Neural progenitor cell (in vitro differentiated cells): ENCODE measurements around the gene MON1A. TPM values are rescaled to one million over a fixed set of nuclear protein-coding genes. Genes with fewer than 3 reads are reported as not detected.
A peak's percentile ranks its signal among the peaks of the same experiment; 100 is the strongest.
"Not testable (repeated sequence)": the region's sequence is repeated elsewhere in the genome, so short reads cannot be mapped to it uniquely, and the experiment has no call there.

Experiments used
- DNase-seq: peaks from one replicate; pipeline ENCODE4 v3.0.0-alpha.2; 2016; ENCODE audit warnings: low spot score
- H2AFZ ChIP-seq: fragments of 200-600 bp; sonication (generic); replicated peaks from 2 replicates; pipeline ENCODE4 v1.6.1; 2016; ENCODE audit warnings: antibody characterized with exemption
- H3F3A ChIP-seq: fragments of 200-600 bp; sonication (generic); 2 replicates; pipeline ENCODE4 v1.6.1; 2016; ENCODE audit warnings: antibody characterized with exemption, low read depth
- H3K27ac ChIP-seq: fragments of 200-600 bp; sonication (generic); 2 replicates; pipeline ENCODE4 v1.5.1; 2016; ENCODE audit warnings: mild to moderate bottlenecking
- H3K27me3 ChIP-seq: fragments of 200-600 bp; sonication (generic); 2 replicates; pipeline ENCODE4 v1.6.1; 2016; ENCODE audit warnings: mild to moderate bottlenecking, moderate library complexity
- H3K36me3 ChIP-seq: fragments of 200-600 bp; sonication (generic); 2 replicates; pipeline ENCODE4 v1.5.1; 2016
- H3K4me1 ChIP-seq: fragments of 200-600 bp; sonication (generic); 2 replicates; pipeline ENCODE4 v1.6.1; 2016; ENCODE audit warnings: mixed run types
- H3K4me2 ChIP-seq: fragments of 200-600 bp; sonication (generic); 2 replicates; pipeline ENCODE4 v1.6.1; 2016
- H3K4me3 ChIP-seq: fragments of 200-600 bp; sonication (generic); 2 replicates; pipeline ENCODE4 v1.5.1; 2016
- H3K79me2 ChIP-seq: fragments of 200-600 bp; sonication (generic); 2 replicates; pipeline ENCODE4 v1.6.1; 2016; ENCODE audit warnings: low read depth
- H3K9ac ChIP-seq: fragments of 200-600 bp; sonication (generic); 2 replicates; pipeline ENCODE4 v1.6.1; 2016
- H3K9me3 ChIP-seq: fragments of 200-600 bp; sonication (generic); 2 replicates; pipeline ENCODE4 v1.5.1; 2016; ENCODE audit warnings: low read depth
- H4K20me1 ChIP-seq: fragments of 200-600 bp; sonication (generic); 2 replicates; pipeline ENCODE4 v1.6.1; 2016; ENCODE audit warnings: low read depth
- H3K27ac Mint-ChIP-seq: 3 replicates; pipeline ENCODE4 v1.8.0; 2021; ENCODE audit warnings: mixed read lengths
- H3K27me3 Mint-ChIP-seq: 2 replicates; pipeline ENCODE4 v1.8.0; 2022; ENCODE audit warnings: low read depth, mild to moderate bottlenecking, inconsistent platforms, moderate library complexity, mixed read lengths; ENCODE audit not compliant: insufficient read depth
- H3K36me3 Mint-ChIP-seq: 3 replicates; pipeline ENCODE4 v1.8.0; 2021; ENCODE audit warnings: mixed read lengths
- H3K4me1 Mint-ChIP-seq: 3 replicates; pipeline ENCODE4 v1.8.0; 2021; ENCODE audit warnings: mixed read lengths
- H3K4me3 Mint-ChIP-seq: 3 replicates; pipeline ENCODE4 v1.8.0; 2021; ENCODE audit warnings: mild to moderate bottlenecking, moderate library complexity, mixed read lengths
- H3K9me3 Mint-ChIP-seq: 3 replicates; pipeline ENCODE4 v1.8.0; 2020; ENCODE audit warnings: mixed read lengths
- EZH2 ChIP-seq: fragments of 200-600 bp; sonication (generic); IDR thresholded peaks from 2 replicates; pipeline ENCODE4 v1.6.1; 2017; ENCODE audit warnings: antibody characterized with exemption, mild to moderate bottlenecking, moderate library complexity
- EZH2phosphoT487 ChIP-seq: fragments of 200-600 bp; sonication (generic); IDR thresholded peaks from 2 replicates; pipeline ENCODE4 v1.6.1; 2017; ENCODE audit warnings: antibody characterized with exemption
- total RNA-seq: library from RNA; depleted of rRNA; stranded (reverse); fragments of >200 nt; gene quantifications from 2 replicates; pipeline ENCODE4 v1.2.3, GENCODE V29; 2015; ENCODE audit warnings: low replicate concordance
- TF ChIP-seq, protein P1 (sequence below): fragments of 200-600 bp; sonication (generic); IDR thresholded peaks from 2 replicates; pipeline ENCODE4 v1.5.1; 2017; ENCODE audit warnings: antibody characterized with exemption, mild to moderate bottlenecking

Gene MON1A
- total RNA-seq, 1 donor from 2014 or later = 1.9 TPM

DNA sequence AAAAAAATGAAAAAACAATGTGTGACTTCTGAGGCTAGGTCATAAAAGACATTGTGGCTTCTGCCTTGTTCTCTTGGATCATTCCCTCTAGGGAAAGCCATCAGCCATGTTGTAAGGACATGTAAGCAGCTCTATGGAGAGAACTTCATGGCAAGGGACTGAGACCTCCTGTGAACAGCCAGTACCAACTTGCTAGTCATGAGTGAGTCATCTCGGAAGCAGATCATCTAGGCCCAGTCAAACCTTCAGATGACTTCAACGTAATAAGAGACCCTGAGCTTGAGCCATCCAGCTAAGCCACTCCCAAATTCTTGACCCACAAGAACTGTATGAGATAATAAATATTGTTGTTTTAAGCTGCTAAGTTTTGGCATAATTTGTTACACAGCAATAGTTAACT, 4.9 kb downstream of the MON1A start:
- Mint-ChIP-seq H3K27me3 (no peaks in the 10 kb centered on the region), H3K4me3 (no peak overlapping the region), H3K27ac (no peak overlapping the region), H3K9me3 (no peaks in the 10 kb centered on the region), H3K36me3 (peaks cover 2% of the 10 kb centered on the region), H3K4me1 (peaks cover 5% of the 10 kb centered on the region)
- Histone ChIP-seq H3K36me3 (no peaks in the 10 kb centered on the region), H3K4me2 (no peak overlapping the region), H3K4me1 (no peaks in the 10 kb centered on the region), H3K9me3 (no peaks in the 10 kb centered on the region), H3K27me3 (no peaks in the 10 kb centered on the region), H2AFZ (no peak overlapping the region), H3K4me3 (no peak overlapping the region), H4K20me1 (no peaks in the 10 kb centered on the region), H3K9ac (no peak overlapping the region), H3K27ac (no peak overlapping the region), H3F3A (peaks cover 6% of the 10 kb centered on the region), H3K79me2 (no peaks in the 10 kb centered on the region)
- TF ChIP-seq EZH2phosphoT487 = no peak
- TF ChIP-seq, protein P1, sequence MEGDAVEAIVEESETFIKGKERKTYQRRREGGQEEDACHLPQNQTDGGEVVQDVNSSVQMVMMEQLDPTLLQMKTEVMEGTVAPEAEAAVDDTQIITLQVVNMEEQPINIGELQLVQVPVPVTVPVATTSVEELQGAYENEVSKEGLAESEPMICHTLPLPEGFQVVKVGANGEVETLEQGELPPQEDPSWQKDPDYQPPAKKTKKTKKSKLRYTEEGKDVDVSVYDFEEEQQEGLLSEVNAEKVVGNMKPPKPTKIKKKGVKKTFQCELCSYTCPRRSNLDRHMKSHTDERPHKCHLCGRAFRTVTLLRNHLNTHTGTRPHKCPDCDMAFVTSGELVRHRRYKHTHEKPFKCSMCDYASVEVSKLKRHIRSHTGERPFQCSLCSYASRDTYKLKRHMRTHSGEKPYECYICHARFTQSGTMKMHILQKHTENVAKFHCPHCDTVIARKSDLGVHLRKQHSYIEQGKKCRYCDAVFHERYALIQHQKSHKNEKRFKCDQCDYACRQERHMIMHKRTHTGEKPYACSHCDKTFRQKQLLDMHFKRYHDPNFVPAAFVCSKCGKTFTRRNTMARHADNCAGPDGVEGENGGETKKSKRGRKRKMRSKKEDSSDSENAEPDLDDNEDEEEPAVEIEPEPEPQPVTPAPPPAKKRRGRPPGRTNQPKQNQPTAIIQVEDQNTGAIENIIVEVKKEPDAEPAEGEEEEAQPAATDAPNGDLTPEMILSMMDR = no peak
- TF ChIP-seq EZH2 = no peak
- DNase-seq = no peak

DNA sequence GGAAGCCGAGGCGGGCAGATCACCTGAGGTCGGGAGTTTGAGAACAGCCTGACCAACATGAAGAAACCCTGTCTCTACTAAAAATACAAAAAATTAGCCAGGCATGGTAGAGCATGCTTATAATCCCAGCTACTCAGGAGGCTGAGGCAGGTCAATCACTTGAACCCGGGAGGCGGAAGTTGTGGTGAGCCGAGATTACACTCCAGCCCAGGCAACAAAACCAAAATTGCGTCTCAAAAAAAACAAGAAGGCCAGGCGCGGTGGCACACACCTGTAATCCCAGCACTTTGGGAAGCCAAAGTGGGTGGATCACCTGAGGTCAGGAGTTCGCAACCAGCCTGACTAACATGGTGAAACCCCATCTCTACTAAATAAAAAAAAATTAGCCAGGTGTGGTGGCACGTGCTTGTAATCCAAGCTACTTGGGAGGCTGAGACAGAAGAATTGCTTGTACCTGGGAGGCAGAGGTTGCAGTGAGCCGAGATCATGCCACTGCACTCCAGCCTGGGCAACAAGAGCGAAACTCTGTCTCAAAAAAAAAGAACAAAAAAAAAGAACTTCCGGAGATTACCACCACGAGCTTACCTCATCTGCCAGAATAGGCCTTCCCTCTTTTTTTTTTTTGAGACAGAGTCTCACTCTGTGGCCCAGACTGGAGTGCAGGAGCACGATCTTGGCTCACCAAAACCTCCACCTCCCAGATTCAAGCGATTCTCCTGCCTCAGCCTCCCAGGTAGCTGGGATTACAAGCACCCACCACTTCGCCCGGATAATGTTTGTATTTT, 11.6 kb downstream of the MON1A start:
- DNase-seq = not testable (repeated sequence)

GRCh38 chr3:49916686-49917085, 12.9 kb downstream of the MON1A start:
- Histone ChIP-seq H3K27ac (no peak overlapping the region), H4K20me1 (no peaks in the 10 kb centered on the region), H3F3A (no peaks in the 10 kb centered on the region), H2AFZ (no peak overlapping the region), H3K79me2 (no peaks in the 10 kb centered on the region), H3K4me1 (no peaks in the 10 kb centered on the region), H3K9me3 (no peaks in the 10 kb centered on the region), H3K4me3 (no peak overlapping the region), H3K4me2 (no peak overlapping the region), H3K27me3 (no peaks in the 10 kb centered on the region), H3K9ac (no peak overlapping the region), H3K36me3 (no peaks in the 10 kb centered on the region)
- TF ChIP-seq EZH2phosphoT487 (no peak), EZH2 (no peak)
- TF ChIP-seq, protein P1 = no peak
- Mint-ChIP-seq H3K36me3 (no peaks in the 10 kb centered on the region), H3K4me1 (no peaks in the 10 kb centered on the region), H3K9me3 (no peaks in the 10 kb centered on the region), H3K4me3 (no peak overlapping the region), H3K27ac (peak overlapping the region; percentile 66), H3K27me3 (no peaks in the 10 kb centered on the region)
- no peak for DNase-seq

More for the DNA sequence above, 11.6 kb downstream of the MON1A start:
- not testable (repeated sequence) for H3K4me1 ChIP-seq, H3K4me1 Mint-ChIP-seq, H2AFZ ChIP-seq, H3K79me2 ChIP-seq, H3F3A ChIP-seq, H3K9me3 Mint-ChIP-seq, H3K27me3 Mint-ChIP-seq, H3K27ac Mint-ChIP-seq, H3K27me3 ChIP-seq, H3K4me3 Mint-ChIP-seq, H3K9ac ChIP-seq, H3K4me3 ChIP-seq, H3K9me3 ChIP-seq, H3K36me3 ChIP-seq, H4K20me1 ChIP-seq, H3K36me3 Mint-ChIP-seq, H3K4me2 ChIP-seq, H3K27ac ChIP-seq

- H4K20me1 ChIP-seq = no peaks in the 10 kb centered on the region
- no peak overlapping the region for H3K27ac Mint-ChIP-seq
These were observed 14.7 kb downstream of the MON1A start for GRCh38 chr3:49914906-49915305.

More at GRCh38 chr3:49914906-49915305, 14.7 kb downstream of the MON1A start:
- Histone ChIP-seq H3K4me2 (no peak overlapping the region), H3K27me3 (peaks cover 5% of the 10 kb centered on the region), H3F3A (peaks cover 8% of the 10 kb centered on the region), H3K4me1 (no peaks in the 10 kb centered on the region), H3K9ac (no peak overlapping the region), H3K36me3 (no peaks in the 10 kb centered on the region), H3K9me3 (no peaks in the 10 kb centered on the region), H3K27ac (no peak overlapping the region), H3K4me3 (no peak overlapping the region), H2AFZ (no peak overlapping the region), H3K79me2 (no peaks in the 10 kb centered on the region)
- TF ChIP-seq, protein P1 = no peak
- TF ChIP-seq EZH2 = no peak
- TF ChIP-seq EZH2phosphoT487 = no peak
- H3K27me3 Mint-ChIP-seq = peaks cover 2% of the 10 kb centered on the region
- peaks cover 5% of the 10 kb centered on the region for H3K36me3 Mint-ChIP-seq
- H3K4me3 Mint-ChIP-seq = no peak overlapping the region
- peaks cover 3% of the 10 kb centered on the region for H3K4me1 Mint-ChIP-seq
- DNase-seq = no peak
- H3K9me3 Mint-ChIP-seq = no peaks in the 10 kb centered on the region
